Measurements from ENCODE around the gene VSNL1. TPM values are rescaled to one million over a fixed set of nuclear protein-coding genes. Genes with fewer than 3 reads are reported as not detected.
A peak's percentile ranks its signal among the peaks of the same experiment; 100 is the strongest.

Gene VSNL1
- total RNA-seq (not detected), polyA plus RNA-seq (not detected), total RNA-seq (not detected)

GRCh38 chr2:17540093-17540812, at the start of gene VSNL1:
TSS of gene VSNL1 (plus strand) at chr2:17540696. CDS start at chr2:17592075, 51,379 bp downstream.
- no peaks in the 10 kb centered on the region for H3K36me3 ChIP-seq (ENCODE audit: control insufficient read depth in 2 of 3, insufficient read depth in 3 of 3, low read length in 3 of 3)
- intact Hi-C loops (cut with micrococcal nuclease): no loop called here
- no peak within 1 kb of the TSS for H3K27ac ChIP-seq (ENCODE audit: low read depth, low read length)
- H3K36me3 Mint-ChIP-seq: peaks cover 0 to 9% (median 0%) of the 10 kb centered on the region in 5 donors
- H3K27ac Mint-ChIP-seq: no peak within 1 kb of the TSS
- H3K4me1 Mint-ChIP-seq: peaks cover 0 to 12% (median 4%) of the 10 kb centered on the region in 7 donors
- no peaks in the 10 kb centered on the region for H3K4me1 ChIP-seq (ENCODE audit: control insufficient read depth in 2 of 2, insufficient read depth in 2 of 2, low read length in 2 of 2)
- no peak for ATAC-seq
- H3K9me3 ChIP-seq (ENCODE audit: control insufficient read depth in 2 of 3, low read length in 3 of 3): no peaks in the 10 kb centered on the region
- no peak within 1 kb of the TSS for H3K4me3 ChIP-seq (ENCODE audit: low read length)
- H3K9me3 Mint-ChIP-seq: peaks cover 0 to 21% (median 6%) of the 10 kb centered on the region in 11 donors
- H3K27me3 ChIP-seq (ENCODE audit: control insufficient read depth in 2 of 2, insufficient read depth in 2 of 2, low read length in 2 of 2): peaks cover 0 to 6% of the 10 kb centered on the region in 2 donors
- ChIA-PET POLR2A (no interaction called here), CTCF (no interaction called here)
- no peak for DNase-seq
- peaks cover 65 to 78% (median 71%) of the 10 kb centered on the region in 5 donors for H3K27me3 Mint-ChIP-seq
- peak within 1 kb of the TSS in 2 of 10 donors; percentile 15 to 46 for H3K4me3 Mint-ChIP-seq

- DNase-seq (no peak), ATAC-seq (no peak)
- H3K4me1 ChIP-seq (ENCODE audit: control insufficient read depth in 2 of 2, insufficient read depth in 2 of 2, low read length in 2 of 2): no peaks in the 10 kb centered on the region
- H3K9me3 ChIP-seq (ENCODE audit: control insufficient read depth in 2 of 3, low read length in 3 of 3): no peaks in the 10 kb centered on the region
- ChIA-PET CTCF (no interaction called here), POLR2A (no interaction called here)
- no peak overlapping the region for H3K27ac ChIP-seq (ENCODE audit: low read depth, low read length)
- intact Hi-C loops (cut with micrococcal nuclease): no loop called here
- no peaks in the 10 kb centered on the region for H3K27me3 Mint-ChIP-seq
- H3K27ac Mint-ChIP-seq: no peak overlapping the region
- H3K4me3 Mint-ChIP-seq: no peak overlapping the region
- H3K4me3 ChIP-seq (ENCODE audit: low read length): no peak overlapping the region
- H3K9me3 Mint-ChIP-seq: peaks cover 0 to 6% (median 0%) of the 10 kb centered on the region in 11 donors
- no peaks in the 10 kb centered on the region for H3K36me3 ChIP-seq (ENCODE audit: control insufficient read depth in 2 of 3, insufficient read depth in 3 of 3, low read length in 3 of 3)
- no peaks in the 10 kb centered on the region for H3K27me3 ChIP-seq (ENCODE audit: control insufficient read depth in 2 of 2, insufficient read depth in 2 of 2, low read length in 2 of 2)
- H3K4me1 Mint-ChIP-seq: no peaks in the 10 kb centered on the region
- no peaks in the 10 kb centered on the region for H3K36me3 Mint-ChIP-seq
Measured at GRCh38 chr2:17495590-17495989, 44.9 kb upstream of the VSNL1 start.

GRCh38 chr2:17497718-17498117, 42.8 kb upstream of the VSNL1 start:
- no peak overlapping the region for H3K4me3 Mint-ChIP-seq
- no peaks in the 10 kb centered on the region for H3K36me3 Mint-ChIP-seq
- no peak overlapping the region for H3K27ac Mint-ChIP-seq
- ChIA-PET POLR2A (no interaction called here), CTCF (no interaction called here)
- Histone ChIP-seq H3K27ac (ENCODE audit: low read depth, low read length) (no peak overlapping the region), H3K4me1 (ENCODE audit: control insufficient read depth in 2 of 2, insufficient read depth in 2 of 2, low read length in 2 of 2) (no peaks in the 10 kb centered on the region), H3K4me3 (ENCODE audit: low read length) (no peak overlapping the region), H3K36me3 (ENCODE audit: control insufficient read depth in 2 of 3, insufficient read depth in 3 of 3, low read length in 3 of 3) (no peaks in the 10 kb centered on the region), H3K9me3 (ENCODE audit: control insufficient read depth in 2 of 3, low read length in 3 of 3) (no peaks in the 10 kb centered on the region), H3K27me3 (ENCODE audit: control insufficient read depth in 2 of 2, insufficient read depth in 2 of 2, low read length in 2 of 2) (no peaks in the 10 kb centered on the region)
- ATAC-seq (no peak), DNase-seq (no peak)
- H3K27me3 Mint-ChIP-seq: no peaks in the 10 kb centered on the region
- no peaks in the 10 kb centered on the region for H3K4me1 Mint-ChIP-seq
- H3K9me3 Mint-ChIP-seq: no peaks in the 10 kb centered on the region
- intact Hi-C loops (cut with micrococcal nuclease): no loop called here

GRCh38 chr2:17506736-17507616, 33.5 kb upstream of the VSNL1 start:
- CTCF ChIA-PET: no interaction called here
- H3K36me3 ChIP-seq (ENCODE audit: control insufficient read depth in 2 of 3, insufficient read depth in 3 of 3, low read length in 3 of 3): no peaks in the 10 kb centered on the region
- Mint-ChIP-seq H3K4me3 (no peak overlapping the region), H3K9me3 (peaks cover 0 to 10% (median 0%) of the 10 kb centered on the region in 11 donors), H3K36me3 (no peaks in the 10 kb centered on the region), H3K27ac (no peak overlapping the region), H3K4me1 (peaks cover 0 to 2% (median 0%) of the 10 kb centered on the region in 7 donors), H3K27me3 (peaks cover 0 to 4% (median 0%) of the 10 kb centered on the region in 5 donors)
- intact Hi-C loops (cut with micrococcal nuclease): no loop called here
- H3K9me3 ChIP-seq (ENCODE audit: control insufficient read depth in 2 of 3, low read length in 3 of 3): no peaks in the 10 kb centered on the region
- POLR2A ChIA-PET: no interaction called here
- DNase-seq: no peak
- H3K4me1 ChIP-seq (ENCODE audit: control insufficient read depth in 2 of 2, insufficient read depth in 2 of 2, low read length in 2 of 2): no peaks in the 10 kb centered on the region
- no peak overlapping the region for H3K27ac ChIP-seq (ENCODE audit: low read depth, low read length)
- no peak for ATAC-seq
- no peaks in the 10 kb centered on the region for H3K27me3 ChIP-seq (ENCODE audit: control insufficient read depth in 2 of 2, insufficient read depth in 2 of 2, low read length in 2 of 2)
- no peak overlapping the region for H3K4me3 ChIP-seq (ENCODE audit: low read length)

- H3K27ac ChIP-seq (ENCODE audit: low read depth, low read length): no peak overlapping the region
- peaks cover 0 to 7% (median 0%) of the 10 kb centered on the region in 5 donors for H3K36me3 Mint-ChIP-seq
- intact Hi-C loops (cut with micrococcal nuclease): no loop called here
Measured at GRCh38 chr2:17515652-17516051, 24.8 kb upstream of the VSNL1 start.

GRCh38 chr2:17517481-17518211, 22.9 kb upstream of the VSNL1 start:
- Mint-ChIP-seq H3K27ac (no peak overlapping the region), H3K36me3 (peaks cover 0 to 7% (median 0%) of the 10 kb centered on the region in 5 donors), H3K4me3 (no peak overlapping the region), H3K27me3 (peaks cover 30 to 40% (median 39%) of the 10 kb centered on the region in 5 donors), H3K4me1 (no peaks in the 10 kb centered on the region), H3K9me3 (peaks cover 0 to 8% (median 3%) of the 10 kb centered on the region in 11 donors)
- Histone ChIP-seq H3K9me3 (ENCODE audit: control insufficient read depth in 2 of 3, low read length in 3 of 3) (no peaks in the 10 kb centered on the region), H3K4me3 (ENCODE audit: low read length) (no peak overlapping the region), H3K36me3 (ENCODE audit: control insufficient read depth in 2 of 3, insufficient read depth in 3 of 3, low read length in 3 of 3) (no peaks in the 10 kb centered on the region), H3K27me3 (ENCODE audit: control insufficient read depth in 2 of 2, insufficient read depth in 2 of 2, low read length in 2 of 2) (no peaks in the 10 kb centered on the region), H3K27ac (ENCODE audit: low read depth, low read length) (no peak overlapping the region), H3K4me1 (ENCODE audit: control insufficient read depth in 2 of 2, insufficient read depth in 2 of 2, low read length in 2 of 2) (no peaks in the 10 kb centered on the region)
- intact Hi-C loops (cut with micrococcal nuclease): no loop called here
- DNase-seq (no peak), ATAC-seq (no peak)
- POLR2A ChIA-PET: no interaction called here
- CTCF ChIA-PET: no interaction called here

More at GRCh38 chr2:17515652-17516051, 24.8 kb upstream of the VSNL1 start:
- peaks cover 27 to 37% (median 31%) of the 10 kb centered on the region in 5 donors for H3K27me3 Mint-ChIP-seq
- DNase-seq (no peak), ATAC-seq (no peak)
- Histone ChIP-seq H3K9me3 (ENCODE audit: control insufficient read depth in 2 of 3, low read length in 3 of 3) (no peaks in the 10 kb centered on the region), H3K36me3 (ENCODE audit: control insufficient read depth in 2 of 3, insufficient read depth in 3 of 3, low read length in 3 of 3) (no peaks in the 10 kb centered on the region), H3K4me1 (ENCODE audit: control insufficient read depth in 2 of 2, insufficient read depth in 2 of 2, low read length in 2 of 2) (no peaks in the 10 kb centered on the region), H3K27me3 (ENCODE audit: control insufficient read depth in 2 of 2, insufficient read depth in 2 of 2, low read length in 2 of 2) (no peaks in the 10 kb centered on the region), H3K4me3 (ENCODE audit: low read length) (no peak overlapping the region)
- ChIA-PET POLR2A (no interaction called here), CTCF (no interaction called here)
- peaks cover 0 to 8% (median 2%) of the 10 kb centered on the region in 11 donors for H3K9me3 Mint-ChIP-seq
- no peaks in the 10 kb centered on the region for H3K4me1 Mint-ChIP-seq
- H3K4me3 Mint-ChIP-seq: no peak overlapping the region
- H3K27ac Mint-ChIP-seq: no peak overlapping the region

Data from naive thymus-derived CD4-positive, alpha-beta T cell (primary cell).